MM.1S (cell line): Measurements from ENCODE around the gene GTF2A2.

ENCODE experiments used
- DNase-seq: peaks from one replicate; pipeline ENCODE4 v3.0.0-alpha.2; 2015
- H2AFZ ChIP-seq: fragments of 300-600 bp; sonication (generic); 2 replicates; pipeline ENCODE4 v1.6.0; 2016; ENCODE audit warnings: antibody characterized with exemption, low read length
- H3F3A ChIP-seq: fragments of 300-600 bp; sonication (generic); 2 replicates; pipeline ENCODE4 v1.6.1; 2016; ENCODE audit warnings: mild to moderate bottlenecking, antibody characterized with exemption, low read length, moderate library complexity, mixed read lengths; ENCODE audit not compliant: insufficient read depth
- H3K27ac ChIP-seq: fragments of 300-600 bp; sonication (generic); 2 replicates; pipeline ENCODE4 v1.5.1; 2016; ENCODE audit warnings: mild to moderate bottlenecking, low read length
- H3K27me3 ChIP-seq: fragments of 300-600 bp; sonication (generic); replicated peaks from 2 replicates; pipeline ENCODE4 v1.6.0; 2016; ENCODE audit warnings: low read length; ENCODE audit not compliant: insufficient read depth
- H3K36me3 ChIP-seq: fragments of 300-600 bp; sonication (generic); replicated peaks from 2 replicates; pipeline ENCODE4 v1.6.1; 2016; ENCODE audit warnings: mild to moderate bottlenecking, low read length, mixed read lengths; ENCODE audit not compliant: insufficient read depth
- H3K4me1 ChIP-seq: fragments of 300-600 bp; sonication (generic); 2 replicates; pipeline ENCODE4 v1.6.1; 2016; ENCODE audit warnings: low read length, mixed read lengths
- H3K4me2 ChIP-seq: fragments of 300-600 bp; sonication (generic); 2 replicates; pipeline ENCODE4 v1.6.0; 2016; ENCODE audit warnings: low read depth, low read length
- H3K4me3 ChIP-seq: fragments of 300-600 bp; sonication (generic); 2 replicates; pipeline ENCODE4 v1.5.1; 2016; ENCODE audit warnings: low read length, mixed read lengths
- H3K79me2 ChIP-seq: fragments of 300-600 bp; sonication (generic); 2 replicates; pipeline ENCODE4 v1.6.1; 2016; ENCODE audit warnings: mixed run types, low read length, mixed read lengths
- H3K9ac ChIP-seq: fragments of 300-600 bp; sonication (generic); 2 replicates; pipeline ENCODE4 v1.6.1; 2016; ENCODE audit warnings: low read length, mixed read lengths
- H3K9me2 ChIP-seq: fragments of 300-600 bp; sonication (generic); replicated peaks from 2 replicates; pipeline ENCODE4 v1.6.1; 2016; ENCODE audit warnings: mild to moderate bottlenecking, low read length, mixed read lengths; ENCODE audit not compliant: insufficient read depth
- H3K9me3 ChIP-seq: fragments of 300-600 bp; sonication (generic); replicated peaks from 2 replicates; pipeline ENCODE4 v1.6.1; 2016; ENCODE audit warnings: mild to moderate bottlenecking, low read length, mixed read lengths; ENCODE audit not compliant: insufficient read depth
- H4K20me1 ChIP-seq: fragments of 300-600 bp; sonication (generic); 2 replicates; pipeline ENCODE4 v1.6.1; 2016; ENCODE audit warnings: mild to moderate bottlenecking, low read length, moderate library complexity, mixed read lengths; ENCODE audit not compliant: insufficient read depth
- EZH2 ChIP-seq: fragments of 300-600 bp; sonication (generic); optimal IDR thresholded peaks from 2 replicates; pipeline ENCODE3; 2017; ENCODE audit warnings: low read depth, mild to moderate bottlenecking, antibody characterized with exemption, low read length, mixed read lengths
- EZH2phosphoT487 ChIP-seq: fragments of 300-600 bp; sonication (generic); IDR thresholded peaks from 2 replicates; pipeline ENCODE4 v1.6.1; 2018; ENCODE audit warnings: antibody characterized with exemption, low read length
- TF ChIP-seq, protein P1 (sequence below): fragments of 300-600 bp; sonication (generic); IDR thresholded peaks from 2 replicates; pipeline ENCODE4 v1.5.1; 2016; ENCODE audit warnings: antibody characterized with exemption, low read length, mixed read lengths

GTF2A2 gene

DNA sequence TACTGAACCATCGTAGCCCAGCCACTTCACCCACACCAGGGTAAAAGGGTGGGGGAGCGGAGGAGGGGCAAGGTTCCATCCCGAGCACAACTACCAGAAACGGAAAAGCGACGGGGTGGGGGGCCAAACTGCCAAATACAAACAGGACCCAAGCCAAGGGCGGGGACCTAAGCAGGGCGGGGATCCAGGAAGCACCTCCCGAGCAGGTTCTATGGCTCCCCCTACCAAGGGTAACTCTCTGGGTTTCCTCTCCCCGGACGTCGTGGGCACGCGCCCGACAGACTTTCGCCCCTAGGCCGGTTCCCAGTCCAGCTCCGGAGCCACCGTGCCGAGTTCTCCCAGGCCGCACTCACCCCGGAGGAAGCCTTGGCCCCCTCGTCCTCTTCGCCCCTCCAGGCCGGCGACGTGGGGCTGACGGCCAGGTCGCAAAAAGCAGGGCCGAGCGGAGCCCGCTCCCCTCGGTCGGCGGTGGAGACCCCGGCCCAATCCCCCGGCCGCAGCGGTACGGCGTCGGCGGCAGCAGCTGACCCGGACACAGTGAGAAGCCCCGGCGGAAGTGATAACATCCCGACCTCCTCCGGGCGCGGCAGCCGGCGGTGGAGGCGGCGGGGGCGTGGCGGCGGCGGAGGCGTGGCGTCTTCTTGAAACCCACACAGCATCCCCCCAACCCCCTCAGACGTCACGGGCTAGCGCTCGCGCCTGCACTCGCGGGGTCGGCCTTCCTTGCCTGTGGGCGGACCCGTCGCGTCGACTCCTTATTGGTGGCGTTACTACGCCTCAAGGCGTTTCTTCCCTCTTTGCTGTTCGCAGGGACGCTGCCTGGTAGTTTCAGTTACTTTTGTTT is 31.7 kb upstream of the GTF2A2 start, which contains the start of gene BNIP2:
TSS of gene BNIP2 (minus strand) at position 539 of the 844 bp plus-strand sequence. CDS start 6,863 bp downstream, outside the sequence.
- TF ChIP-seq, protein P1, sequence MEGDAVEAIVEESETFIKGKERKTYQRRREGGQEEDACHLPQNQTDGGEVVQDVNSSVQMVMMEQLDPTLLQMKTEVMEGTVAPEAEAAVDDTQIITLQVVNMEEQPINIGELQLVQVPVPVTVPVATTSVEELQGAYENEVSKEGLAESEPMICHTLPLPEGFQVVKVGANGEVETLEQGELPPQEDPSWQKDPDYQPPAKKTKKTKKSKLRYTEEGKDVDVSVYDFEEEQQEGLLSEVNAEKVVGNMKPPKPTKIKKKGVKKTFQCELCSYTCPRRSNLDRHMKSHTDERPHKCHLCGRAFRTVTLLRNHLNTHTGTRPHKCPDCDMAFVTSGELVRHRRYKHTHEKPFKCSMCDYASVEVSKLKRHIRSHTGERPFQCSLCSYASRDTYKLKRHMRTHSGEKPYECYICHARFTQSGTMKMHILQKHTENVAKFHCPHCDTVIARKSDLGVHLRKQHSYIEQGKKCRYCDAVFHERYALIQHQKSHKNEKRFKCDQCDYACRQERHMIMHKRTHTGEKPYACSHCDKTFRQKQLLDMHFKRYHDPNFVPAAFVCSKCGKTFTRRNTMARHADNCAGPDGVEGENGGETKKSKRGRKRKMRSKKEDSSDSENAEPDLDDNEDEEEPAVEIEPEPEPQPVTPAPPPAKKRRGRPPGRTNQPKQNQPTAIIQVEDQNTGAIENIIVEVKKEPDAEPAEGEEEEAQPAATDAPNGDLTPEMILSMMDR = no peak
- TF ChIP-seq EZH2phosphoT487 = no peak
- no peaks in the 10 kb centered on the region for H3K27me3 ChIP-seq
- H2AFZ ChIP-seq = peak within 1 kb of the TSS; percentile 92
- H3K4me3 ChIP-seq = peak within 1 kb of the TSS; percentile 99
- peaks cover 6% of the 10 kb centered on the region; the same call in 1 of the 2 replicates for H4K20me1 ChIP-seq
- DNase-seq = peak; percentile 99
- peaks cover 51% of the 10 kb centered on the region for H3K79me2 ChIP-seq
- H3K27ac ChIP-seq = peak within 1 kb of the TSS; percentile 98
- no peaks in the 10 kb centered on the region for H3K9me2 ChIP-seq
- no peaks in the 10 kb centered on the region for H3K36me3 ChIP-seq
- H3K9ac ChIP-seq = peak within 1 kb of the TSS; percentile 98
- H3K4me2 ChIP-seq = peak within 1 kb of the TSS; percentile 81
- H3K4me1 ChIP-seq = peaks cover 27% of the 10 kb centered on the region
- H3K9me3 ChIP-seq = no peaks in the 10 kb centered on the region
- peaks cover 27% of the 10 kb centered on the region for H3F3A ChIP-seq

DNA sequence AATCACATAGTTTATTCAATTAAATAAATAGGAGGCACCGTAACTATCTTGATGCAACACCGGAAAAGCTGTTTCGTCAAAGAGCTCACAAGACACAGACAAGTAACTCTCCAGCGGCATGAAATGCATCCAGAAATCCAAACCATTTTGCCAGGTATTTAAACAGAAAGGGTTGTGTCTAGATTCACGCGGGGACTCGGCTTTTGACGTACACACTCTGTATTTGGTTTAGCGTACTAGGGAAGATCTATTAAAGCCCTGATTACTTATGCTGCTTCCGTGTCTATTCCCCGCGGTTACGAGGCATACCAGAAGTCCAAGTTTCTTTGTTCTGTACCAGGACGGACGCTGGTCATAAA is 31.1 kb upstream of the GTF2A2 start:
- Histone ChIP-seq H3K4me3 (peak overlapping the region; percentile 99), H3K36me3 (no peaks in the 10 kb centered on the region), H4K20me1 (peaks cover 6% of the 10 kb centered on the region; the same call in 1 of the 2 replicates), H3K4me1 (peaks cover 27% of the 10 kb centered on the region), H3K79me2 (peaks cover 57% of the 10 kb centered on the region), H3F3A (peaks cover 27% of the 10 kb centered on the region), H3K9ac (peak overlapping the region; percentile 98), H2AFZ (peak overlapping the region; percentile 50), H3K27me3 (no peaks in the 10 kb centered on the region), H3K4me2 (peak overlapping the region; percentile 81), H3K9me2 (no peaks in the 10 kb centered on the region), H3K27ac (peak overlapping the region; percentile 98), H3K9me3 (no peaks in the 10 kb centered on the region)
- TF ChIP-seq, protein P1 = no peak
- no peak for TF ChIP-seq EZH2
- no peak for TF ChIP-seq EZH2phosphoT487
- peak; percentile 33 for DNase-seq

DNA sequence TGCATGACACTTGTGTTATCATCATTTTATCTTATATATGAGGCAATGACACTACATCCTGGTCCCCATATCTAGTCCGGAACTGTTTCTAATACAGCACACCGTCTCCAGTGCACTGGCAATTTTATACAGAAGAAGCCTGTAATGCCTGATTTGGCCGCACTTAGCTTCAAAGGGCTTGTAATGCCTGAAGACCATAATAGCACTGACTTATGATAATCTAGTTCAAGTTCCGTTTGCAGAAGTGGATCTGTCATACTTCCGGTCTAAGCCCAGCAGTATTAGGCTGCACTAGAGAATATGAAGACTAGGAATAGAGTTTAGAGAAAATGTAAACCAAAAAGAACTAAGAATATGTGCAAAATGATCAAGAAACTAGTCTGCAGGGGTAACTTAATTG is 30.5 kb upstream of the GTF2A2 start:
- H3K27me3 ChIP-seq = no peaks in the 10 kb centered on the region
- H3K4me2 ChIP-seq = peak overlapping the region; percentile 81
- peaks cover 63% of the 10 kb centered on the region for H3K79me2 ChIP-seq
- peak overlapping the region; percentile 98 for H3K9ac ChIP-seq
- peak; percentile 52 for DNase-seq
- H3K36me3 ChIP-seq = no peaks in the 10 kb centered on the region
- H2AFZ ChIP-seq = no peak overlapping the region
- H4K20me1 ChIP-seq = peaks cover 6% of the 10 kb centered on the region; the same call in 1 of the 2 replicates
- H3K4me3 ChIP-seq = peak overlapping the region; percentile 99
- peaks cover 27% of the 10 kb centered on the region for H3K4me1 ChIP-seq
- peaks cover 27% of the 10 kb centered on the region for H3F3A ChIP-seq
- H3K27ac ChIP-seq = peak overlapping the region; percentile 98; the same call in 1 of the 2 replicates
- no peak for TF ChIP-seq EZH2
- TF ChIP-seq, protein P1 = no peak
- no peak for TF ChIP-seq EZH2phosphoT487
- no peaks in the 10 kb centered on the region for H3K9me3 ChIP-seq
- H3K9me2 ChIP-seq = no peaks in the 10 kb centered on the region
